PC-3 (cell line): Measurements from ENCODE around the gene TBC1D2B.

ENCODE experiments used
- CTCF ChIP-seq: fragments of 300-600 bp; sonication (generic); conservative IDR thresholded peaks from 2 replicates; pipeline ENCODE4 v1.5.1; 2017; ENCODE audit warnings: antibody characterized with exemption, low read depth, mild to moderate bottlenecking, low read length
- EZH2 ChIP-seq: fragments of 300-600 bp; sonication (generic); IDR thresholded peaks from one replicate; pipeline ENCODE4 v1.6.1; 2017; ENCODE audit warnings: antibody characterized with exemption, mild to moderate bottlenecking, low read length; ENCODE audit not compliant: unreplicated experiment

GRCh38 chr15:78065284-78065872 is 12.1 kb downstream of the TBC1D2B start:
- TF ChIP-seq CTCF (no peak), EZH2 (no peak)
